Cardiac fibroblast (primary cell): ENCODE results near the gene PRKN.

Experiments
- DNase-seq, 2 donors: peaks; one replicate each; pipeline versions ENCODE4 v3.0.0 to v3.0.0-alpha.2; 2010; ENCODE audit warnings: low read depth in 2 of 2
- H3K4me3 ChIP-seq, 2 donors: replicated peaks in 1 of 2; 1 replicate in 1 of 2; 2 replicates in 1 of 2; pipeline ENCODE4 v1.5.1; 2011; ENCODE audit warnings: low read depth in 2 of 2, low read length in 2 of 2, mild to moderate bottlenecking in 2 of 2, moderate library complexity in 1 of 2
- TF ChIP-seq, protein P1 (sequence below): IDR thresholded peaks from one replicate; pipeline ENCODE4 v1.5.1; 2011; ENCODE audit warnings: low read depth, mild to moderate bottlenecking, low read length, inconsistent platforms

Gene PRKN

DNA sequence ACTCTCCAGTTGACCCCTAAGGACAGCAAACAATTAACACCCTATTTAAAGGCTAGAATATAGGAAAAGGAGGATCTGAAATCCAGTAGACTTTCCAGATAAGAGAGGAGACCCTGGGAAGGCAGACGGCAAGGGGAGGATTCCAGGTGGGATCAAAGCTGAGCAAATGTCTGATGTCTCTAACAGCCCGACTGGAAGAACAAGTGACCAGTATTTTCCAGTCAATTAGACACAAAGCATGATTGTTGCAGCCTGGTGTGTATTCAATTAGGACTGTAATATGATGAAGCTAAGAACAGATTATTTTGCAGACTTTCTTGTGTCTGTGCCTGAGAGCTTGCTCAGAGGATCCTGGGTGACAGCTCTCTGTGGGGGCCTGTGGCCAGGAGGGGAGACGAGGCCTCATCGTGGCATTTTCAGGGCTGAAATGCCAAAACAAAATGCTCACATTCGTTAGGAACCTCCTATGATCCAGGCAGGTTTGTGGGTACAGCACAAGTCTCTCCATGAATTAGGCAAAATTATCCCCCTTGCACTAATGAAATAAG is 981.9 kb downstream of the PRKN start:
- no peak overlapping the region for H3K4me3 ChIP-seq
- TF ChIP-seq, protein P1, sequence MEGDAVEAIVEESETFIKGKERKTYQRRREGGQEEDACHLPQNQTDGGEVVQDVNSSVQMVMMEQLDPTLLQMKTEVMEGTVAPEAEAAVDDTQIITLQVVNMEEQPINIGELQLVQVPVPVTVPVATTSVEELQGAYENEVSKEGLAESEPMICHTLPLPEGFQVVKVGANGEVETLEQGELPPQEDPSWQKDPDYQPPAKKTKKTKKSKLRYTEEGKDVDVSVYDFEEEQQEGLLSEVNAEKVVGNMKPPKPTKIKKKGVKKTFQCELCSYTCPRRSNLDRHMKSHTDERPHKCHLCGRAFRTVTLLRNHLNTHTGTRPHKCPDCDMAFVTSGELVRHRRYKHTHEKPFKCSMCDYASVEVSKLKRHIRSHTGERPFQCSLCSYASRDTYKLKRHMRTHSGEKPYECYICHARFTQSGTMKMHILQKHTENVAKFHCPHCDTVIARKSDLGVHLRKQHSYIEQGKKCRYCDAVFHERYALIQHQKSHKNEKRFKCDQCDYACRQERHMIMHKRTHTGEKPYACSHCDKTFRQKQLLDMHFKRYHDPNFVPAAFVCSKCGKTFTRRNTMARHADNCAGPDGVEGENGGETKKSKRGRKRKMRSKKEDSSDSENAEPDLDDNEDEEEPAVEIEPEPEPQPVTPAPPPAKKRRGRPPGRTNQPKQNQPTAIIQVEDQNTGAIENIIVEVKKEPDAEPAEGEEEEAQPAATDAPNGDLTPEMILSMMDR = no peak
- DNase-seq = no peak

DNA sequence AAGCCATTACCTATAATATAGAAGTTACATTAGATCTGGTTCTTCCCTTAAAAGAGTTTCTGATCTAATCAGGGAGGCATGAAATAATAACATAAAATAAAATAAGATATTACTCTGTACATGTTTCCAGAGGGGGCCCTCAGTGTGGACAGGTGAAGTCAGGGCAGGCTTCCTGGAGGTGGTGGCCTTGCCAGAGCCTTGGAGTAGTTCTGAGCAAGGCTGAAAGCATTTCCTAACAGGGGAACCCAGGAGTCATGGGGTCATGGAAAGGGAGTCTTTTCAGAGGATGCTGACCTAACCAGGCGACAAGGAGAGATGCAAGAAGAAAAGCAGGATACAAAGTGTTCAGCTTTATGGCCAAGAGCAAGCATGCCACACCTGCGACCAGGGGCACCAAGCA is 982.4 kb downstream of the PRKN start:
- DNase-seq = no peak
- H3K4me3 ChIP-seq = no peak overlapping the region
- TF ChIP-seq, protein P1 = no peak

DNA sequence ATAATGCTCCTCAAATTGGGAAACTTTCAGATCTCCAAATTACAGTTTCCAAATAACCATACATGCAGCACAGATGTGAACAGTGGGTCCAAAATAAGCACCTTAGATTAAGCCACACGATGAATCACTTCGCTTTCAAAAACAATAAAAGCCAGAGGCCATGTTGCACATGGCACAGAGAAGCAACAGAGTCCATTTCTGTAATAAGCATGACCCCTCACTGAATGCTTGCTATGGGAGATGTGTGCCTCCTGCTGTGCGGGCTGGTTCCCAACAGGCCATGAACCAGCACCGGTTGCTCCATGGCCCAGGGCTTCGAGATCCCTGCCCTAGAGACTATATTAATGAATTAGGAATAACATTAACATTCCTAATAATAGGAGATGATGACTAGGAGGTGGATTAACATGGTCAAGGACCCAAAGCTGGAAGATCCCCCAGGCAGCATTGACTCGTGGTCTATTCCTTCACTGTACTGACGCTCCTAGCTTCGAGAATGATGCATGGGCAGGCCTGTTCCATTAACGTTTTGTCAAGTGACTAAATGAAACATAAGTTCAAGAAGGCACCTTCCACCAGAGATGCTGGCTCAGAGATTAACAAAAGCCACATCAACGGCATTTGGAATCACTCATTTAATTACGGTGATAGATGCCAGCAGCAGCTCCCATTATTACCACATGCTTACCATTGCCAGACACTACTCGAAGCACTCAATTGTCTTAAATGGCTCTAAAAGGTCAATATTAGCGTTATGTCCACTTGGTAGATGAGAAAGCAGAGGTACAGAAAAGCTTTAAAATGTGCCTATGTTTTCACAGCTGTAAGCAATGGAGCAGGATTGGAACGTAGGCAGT is 983.1 kb downstream of the PRKN start:
- no peak overlapping the region for H3K4me3 ChIP-seq
- TF ChIP-seq, protein P1 = no peak
- peak in 1 of 2 donors; percentile 64 for DNase-seq

DNA sequence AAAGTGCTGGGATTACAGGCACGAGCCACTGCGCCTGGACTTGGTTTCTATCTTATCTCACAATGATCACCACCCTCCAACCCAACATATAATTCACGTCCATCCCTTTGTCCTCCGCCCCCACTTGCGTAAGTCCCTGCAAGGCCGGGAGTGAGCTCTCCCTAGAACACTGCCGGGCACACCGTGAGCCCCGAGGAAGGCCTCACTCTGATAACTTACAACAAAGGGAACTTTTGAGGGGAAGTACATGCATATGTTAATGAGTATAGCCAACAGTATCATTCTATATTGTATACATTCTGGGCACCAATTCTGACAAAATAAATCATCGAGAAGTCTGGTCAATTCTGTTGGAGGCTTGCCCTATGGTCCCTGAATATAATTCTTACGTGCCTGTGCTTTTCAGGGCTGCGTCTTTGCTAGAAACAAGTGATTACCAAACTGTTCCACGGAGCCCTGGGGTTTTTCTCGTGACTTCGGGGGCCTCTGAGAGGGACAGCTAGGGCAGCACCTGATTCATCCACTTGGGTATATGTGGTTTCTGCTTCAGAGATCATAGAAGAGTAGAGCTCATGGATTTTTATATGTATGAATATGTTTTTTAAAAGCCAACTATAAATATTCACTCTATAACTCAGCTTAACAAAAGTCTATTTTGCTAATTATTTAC is 983.9 kb downstream of the PRKN start:
- H3K4me3 ChIP-seq = no peak overlapping the region
- DNase-seq = no peak
- TF ChIP-seq, protein P1 = no peak

DNA sequence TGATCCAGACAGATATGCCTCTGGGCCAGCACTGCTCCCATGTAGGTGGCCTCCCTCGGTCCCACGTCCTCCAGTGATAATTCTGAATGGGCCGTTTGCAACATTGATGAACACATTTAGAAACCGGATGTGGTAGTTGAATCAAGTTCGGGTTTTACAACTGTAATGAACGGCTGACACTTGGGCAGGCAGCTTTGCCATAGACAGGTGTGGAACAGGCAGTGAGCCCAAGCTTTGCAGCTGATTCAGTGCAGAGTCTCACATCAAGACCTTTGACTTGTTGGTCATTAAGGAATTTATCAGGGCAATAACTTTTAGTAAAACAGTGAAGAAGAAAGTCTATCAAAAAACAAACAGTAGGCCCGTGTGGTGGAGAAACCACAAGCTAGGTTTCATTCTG is 987.1 kb downstream of the PRKN start:
- H3K4me3 ChIP-seq = no peak overlapping the region
- no peak for DNase-seq
- TF ChIP-seq, protein P1 = no peak

DNA sequence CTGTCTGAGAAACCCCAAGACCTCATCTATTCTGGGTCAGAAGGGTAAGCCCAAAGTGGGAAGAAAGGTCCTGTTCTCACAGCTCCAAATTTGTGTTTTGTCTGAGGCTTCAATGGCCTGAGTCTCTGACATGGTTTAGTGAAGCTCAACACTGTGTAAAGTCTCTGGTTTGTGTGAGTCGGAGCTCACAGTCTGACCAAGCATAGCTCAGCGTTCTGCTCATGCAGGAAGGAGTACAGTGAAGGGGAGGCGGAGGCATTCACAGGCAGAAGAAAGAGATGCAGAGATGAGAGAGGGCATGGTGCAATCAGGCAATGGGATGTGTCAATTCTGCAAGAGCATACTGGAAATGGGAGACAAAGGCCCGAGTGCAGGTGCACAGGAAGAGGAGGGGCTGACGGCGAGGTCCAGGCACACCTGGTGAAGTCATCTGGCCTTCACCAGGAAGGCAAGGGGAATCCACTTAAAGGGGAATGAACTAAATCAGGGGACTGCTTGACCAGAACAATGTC is 990.7 kb downstream of the PRKN start:
- DNase-seq = no peak
- TF ChIP-seq, protein P1 = no peak
- H3K4me3 ChIP-seq = no peak overlapping the region
